DOHH2 (cell line): Measurements from ENCODE around the gene FGF7.
"Not testable (repeated sequence)": the region's sequence is repeated elsewhere in the genome, so short reads cannot be mapped to it uniquely, and the experiment has no call there.

Source experiments
- H3F3A ChIP-seq: fragments of 200-600 bp; sonication (generic), shearing (Covaris generic); 2 replicates; pipeline ENCODE4 v1.6.0; 2016; ENCODE audit warnings: antibody characterized with exemption, mild to moderate bottlenecking; ENCODE audit not compliant: control insufficient read depth, insufficient read depth
- H3K27ac ChIP-seq: fragments of 200-600 bp; sonication (generic); 2 replicates; pipeline ENCODE4 v1.5.1; 2014; ENCODE audit warnings: low read depth, mild to moderate bottlenecking, low read length, moderate library complexity
- H3K27me3 ChIP-seq: fragments of 200-600 bp; sonication (generic); 2 replicates; pipeline ENCODE4 v1.6.1; 2014; ENCODE audit warnings: mild to moderate bottlenecking, low read length, mixed read lengths; ENCODE audit not compliant: control insufficient read depth
- H3K36me3 ChIP-seq: fragments of 200-600 bp; sonication (generic); 2 replicates; pipeline ENCODE4 v1.6.1; 2014; ENCODE audit warnings: mild to moderate bottlenecking, low read length, moderate library complexity, mixed read lengths; ENCODE audit not compliant: control insufficient read depth
- H3K4me1 ChIP-seq: fragments of 200-600 bp; sonication (generic); 2 replicates; pipeline ENCODE4 v1.6.1; 2014; ENCODE audit warnings: mild to moderate bottlenecking, low read length, mixed read lengths; ENCODE audit not compliant: control insufficient read depth
- H3K4me2 ChIP-seq: fragments of 200-600 bp; sonication (generic); 2 replicates; pipeline ENCODE4 v1.6.0; 2014; ENCODE audit warnings: mild to moderate bottlenecking, low read length, moderate library complexity
- H3K4me3 ChIP-seq: fragments of 200-600 bp; sonication (generic); 2 replicates; pipeline ENCODE4 v1.5.1; 2014; ENCODE audit warnings: mild to moderate bottlenecking, low read length, mixed read lengths
- H3K79me2 ChIP-seq: fragments of 200-600 bp; sonication (generic); 2 replicates; pipeline ENCODE4 v1.6.1; 2014; ENCODE audit warnings: mild to moderate bottlenecking, low read length, mixed read lengths; ENCODE audit not compliant: control insufficient read depth
- H3K9me2 ChIP-seq: fragments of 200-600 bp; sonication (generic); replicated peaks from 2 replicates; pipeline ENCODE4 v1.6.1; 2014; ENCODE audit warnings: mild to moderate bottlenecking, low read length, mixed read lengths; ENCODE audit not compliant: control insufficient read depth
- H3K9me3 ChIP-seq: fragments of 200-600 bp; sonication (generic); 2 replicates; pipeline ENCODE4 v1.6.1; 2014; ENCODE audit warnings: antibody characterized with exemption, low read length, mixed read lengths; ENCODE audit not compliant: control insufficient read depth, insufficient read depth
- H4K20me1 ChIP-seq: fragments of 200-600 bp; sonication (generic); 2 replicates; pipeline ENCODE4 v1.6.0; 2014; ENCODE audit warnings: low read depth, mild to moderate bottlenecking, antibody characterized with exemption, low read length, moderate library complexity; ENCODE audit not compliant: control insufficient read depth, insufficient read depth
- EZH2phosphoT487 ChIP-seq: fragments of 200-600 bp; sonication (generic); IDR thresholded peaks from 2 replicates; pipeline ENCODE4 v1.6.1; 2017; ENCODE audit warnings: borderline replicate concordance, mild to moderate bottlenecking, antibody characterized with exemption, low read length, moderate library complexity, mixed read lengths
- TF ChIP-seq, protein P1 (sequence below): fragments of 200-600 bp; sonication (generic); IDR thresholded peaks from one replicate; pipeline ENCODE4 v1.5.1; 2014; ENCODE audit warnings: antibody characterized with exemption, mild to moderate bottlenecking, low read depth, low read length; ENCODE audit not compliant: poor library complexity, severe bottlenecking

FGF7 gene

GRCh38 chr15:49495993-49496753, 73.1 kb downstream of the FGF7 start:
- H3K9me3 ChIP-seq, result no peaks in the 10 kb centered on the region
- H3K79me2 ChIP-seq, result no peaks in the 10 kb centered on the region
- no peaks in the 10 kb centered on the region for H3K27me3 ChIP-seq
- no peaks in the 10 kb centered on the region for H3K36me3 ChIP-seq
- H3K4me3 ChIP-seq, result no peak overlapping the region
- H3K9me2 ChIP-seq, result no peaks in the 10 kb centered on the region
- H3K4me2 ChIP-seq, result no peak overlapping the region
- H3K4me1 ChIP-seq, result no peaks in the 10 kb centered on the region
- H4K20me1 ChIP-seq, result no peaks in the 10 kb centered on the region
- H3F3A ChIP-seq, result no peaks in the 10 kb centered on the region
- TF ChIP-seq, protein P1, sequence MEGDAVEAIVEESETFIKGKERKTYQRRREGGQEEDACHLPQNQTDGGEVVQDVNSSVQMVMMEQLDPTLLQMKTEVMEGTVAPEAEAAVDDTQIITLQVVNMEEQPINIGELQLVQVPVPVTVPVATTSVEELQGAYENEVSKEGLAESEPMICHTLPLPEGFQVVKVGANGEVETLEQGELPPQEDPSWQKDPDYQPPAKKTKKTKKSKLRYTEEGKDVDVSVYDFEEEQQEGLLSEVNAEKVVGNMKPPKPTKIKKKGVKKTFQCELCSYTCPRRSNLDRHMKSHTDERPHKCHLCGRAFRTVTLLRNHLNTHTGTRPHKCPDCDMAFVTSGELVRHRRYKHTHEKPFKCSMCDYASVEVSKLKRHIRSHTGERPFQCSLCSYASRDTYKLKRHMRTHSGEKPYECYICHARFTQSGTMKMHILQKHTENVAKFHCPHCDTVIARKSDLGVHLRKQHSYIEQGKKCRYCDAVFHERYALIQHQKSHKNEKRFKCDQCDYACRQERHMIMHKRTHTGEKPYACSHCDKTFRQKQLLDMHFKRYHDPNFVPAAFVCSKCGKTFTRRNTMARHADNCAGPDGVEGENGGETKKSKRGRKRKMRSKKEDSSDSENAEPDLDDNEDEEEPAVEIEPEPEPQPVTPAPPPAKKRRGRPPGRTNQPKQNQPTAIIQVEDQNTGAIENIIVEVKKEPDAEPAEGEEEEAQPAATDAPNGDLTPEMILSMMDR, result no peak
- no peak for TF ChIP-seq EZH2phosphoT487
- no peak overlapping the region for H3K27ac ChIP-seq

DNA sequence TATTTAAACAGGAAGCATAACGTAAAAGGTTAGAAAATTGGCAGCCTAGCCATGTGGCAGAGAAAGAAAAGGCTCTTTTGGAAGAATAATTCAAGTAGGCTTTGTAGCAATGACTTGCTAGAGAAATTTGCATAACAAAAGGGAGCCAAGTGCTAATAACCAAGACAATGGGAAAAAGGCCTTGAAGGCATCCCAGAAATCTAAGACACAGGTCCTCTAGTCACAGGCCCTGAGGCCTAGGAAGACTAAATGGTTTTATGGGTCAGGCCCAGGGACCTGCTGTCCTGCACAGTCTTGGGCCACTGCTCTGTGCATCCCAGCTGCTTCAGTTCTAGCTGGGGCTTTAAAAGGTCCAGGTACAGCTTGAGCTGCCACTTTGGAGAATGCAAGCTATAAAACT, 78.5 kb downstream of the FGF7 start:
- Histone ChIP-seq H4K20me1 (no peaks in the 10 kb centered on the region), H3K4me1 (no peaks in the 10 kb centered on the region), H3K27ac (no peak overlapping the region), H3K4me2 (no peak overlapping the region), H3K9me2 (no peaks in the 10 kb centered on the region), H3K4me3 (no peak overlapping the region), H3K9me3 (no peaks in the 10 kb centered on the region), H3K36me3 (no peaks in the 10 kb centered on the region), H3K27me3 (no peaks in the 10 kb centered on the region), H3F3A (no peaks in the 10 kb centered on the region), H3K79me2 (no peaks in the 10 kb centered on the region)
- TF ChIP-seq, protein P1, result no peak
- TF ChIP-seq EZH2phosphoT487, result no peak

- Histone ChIP-seq H3K79me2 (no peaks in the 10 kb centered on the region), H3K27ac (no peak overlapping the region), H3F3A (no peaks in the 10 kb centered on the region), H3K9me2 (no peaks in the 10 kb centered on the region), H3K4me2 (no peak overlapping the region), H3K4me3 (no peak overlapping the region), H3K27me3 (no peaks in the 10 kb centered on the region), H3K4me1 (no peaks in the 10 kb centered on the region), H3K36me3 (no peaks in the 10 kb centered on the region), H4K20me1 (no peaks in the 10 kb centered on the region), H3K9me3 (no peaks in the 10 kb centered on the region)
- TF ChIP-seq EZH2phosphoT487, result no peak
Measured at GRCh38 chr15:49506341-49506740, 83.3 kb downstream of the FGF7 start.

DNA sequence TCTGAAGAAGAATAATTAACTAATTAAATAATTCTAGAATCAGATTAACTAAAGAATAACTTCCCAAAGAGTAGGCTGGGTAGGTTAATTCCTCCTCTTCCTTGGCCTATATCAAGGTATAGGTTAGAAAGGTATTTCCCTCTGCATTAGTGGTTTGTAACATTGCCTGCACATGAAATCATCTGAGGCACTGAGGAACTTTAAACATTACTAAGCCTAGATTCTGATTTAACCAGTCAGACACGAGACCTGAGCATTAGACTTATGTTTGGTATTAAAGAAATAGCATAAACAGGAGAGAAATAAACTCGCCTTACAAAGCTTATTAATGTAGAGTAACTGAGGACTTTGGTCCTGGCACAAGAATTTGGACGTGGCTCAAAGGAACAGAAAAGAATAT, 84.2 kb downstream of the FGF7 start:
- no peaks in the 10 kb centered on the region for H3K9me3 ChIP-seq
- no peaks in the 10 kb centered on the region for H3K27me3 ChIP-seq
- no peak overlapping the region for H3K4me3 ChIP-seq
- no peak overlapping the region for H3K27ac ChIP-seq
- TF ChIP-seq EZH2phosphoT487, result no peak
- TF ChIP-seq, protein P1, result no peak
- H3K4me2 ChIP-seq, result no peak overlapping the region
- no peaks in the 10 kb centered on the region for H3K9me2 ChIP-seq
- H4K20me1 ChIP-seq, result no peaks in the 10 kb centered on the region
- no peaks in the 10 kb centered on the region for H3K36me3 ChIP-seq
- H3K4me1 ChIP-seq, result no peaks in the 10 kb centered on the region
- no peaks in the 10 kb centered on the region for H3F3A ChIP-seq
- no peaks in the 10 kb centered on the region for H3K79me2 ChIP-seq

DNA sequence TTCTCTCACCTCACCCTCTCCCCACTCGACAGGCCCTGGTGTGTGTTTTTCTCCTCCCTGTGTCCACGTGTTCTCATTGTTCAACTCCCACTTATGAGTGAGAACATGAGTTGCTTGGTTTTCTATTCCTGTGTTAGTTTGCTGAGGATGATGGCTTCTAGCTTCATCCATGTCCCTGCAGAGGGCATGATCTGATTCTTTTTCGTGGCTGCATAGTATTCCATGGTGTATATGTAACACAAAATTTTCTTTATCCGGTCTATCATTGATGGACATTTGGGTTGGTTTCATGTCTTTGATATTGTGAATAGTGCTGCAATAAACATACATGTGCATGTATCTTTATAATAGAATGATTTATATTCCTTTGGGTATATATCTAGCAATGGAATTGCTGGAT, 89.7 kb downstream of the FGF7 start:
- H3K36me3 ChIP-seq, H3K4me3 ChIP-seq, H3K9me2 ChIP-seq, H3K27ac ChIP-seq, H3K27me3 ChIP-seq, H3K9me3 ChIP-seq, H3K4me1 ChIP-seq, H4K20me1 ChIP-seq, H3K4me2 ChIP-seq, H3K79me2 ChIP-seq, H3F3A ChIP-seq: not testable (repeated sequence)
